Astrocyte of the hippocampus (primary cell): ENCODE data around the gene ZNF735.
"Not testable (repeated sequence)": the region's sequence is repeated elsewhere in the genome, so short reads cannot be mapped to it uniquely, and the experiment has no call there.

Source experiments
- DNase-seq: peaks from one replicate; pipeline ENCODE4 v3.0.0; 2011; ENCODE audit warnings: low read depth, low spot score

Gene ZNF735

GRCh38 chr7:64206903-64207302 is at the start of gene ZNF735:
TSS of gene ZNF735 (plus strand) at chr7:64207203. CDS start at chr7:64207203, 0 bp downstream.
- no peak for DNase-seq

- DNase-seq = not testable (repeated sequence)
Observed at GRCh38 chr7:64170974-64171373, 36.0 kb upstream of the ZNF735 start.

- DNase-seq = no peak
Observed at GRCh38 chr7:64174328-64174727, 32.7 kb upstream of the ZNF735 start.

- DNase-seq = no peak
Observed at GRCh38 chr7:64174941-64175340, 32.1 kb upstream of the ZNF735 start.

GRCh38 chr7:64180989-64181388 is 26.0 kb upstream of the ZNF735 start:
- DNase-seq = no peak

- no peak for DNase-seq
Observed at GRCh38 chr7:64181586-64181985, 25.4 kb upstream of the ZNF735 start.

GRCh38 chr7:64182036-64182790 is 24.8 kb upstream of the ZNF735 start:
- no peak for DNase-seq

GRCh38 chr7:64183126-64183742 is 23.8 kb upstream of the ZNF735 start:
- no peak for DNase-seq

GRCh38 chr7:64183827-64184372 is 23.1 kb upstream of the ZNF735 start:
- no peak for DNase-seq

- no peak for DNase-seq
Observed at GRCh38 chr7:64184376-64184775, 22.6 kb upstream of the ZNF735 start.

- DNase-seq = no peak
Observed at GRCh38 chr7:64187408-64187807, 19.6 kb upstream of the ZNF735 start.

- DNase-seq = no peak
Observed at GRCh38 chr7:64192148-64192704, 14.8 kb upstream of the ZNF735 start.

GRCh38 chr7:64192775-64193174 is 14.2 kb upstream of the ZNF735 start:
- DNase-seq = no peak

GRCh38 chr7:64219710-64220298 is 12.8 kb downstream of the ZNF735 start:
- not testable (repeated sequence) for DNase-seq

GRCh38 chr7:64223366-64223765 is 16.4 kb downstream of the ZNF735 start:
- DNase-seq = no peak

- not testable (repeated sequence) for DNase-seq
Observed at GRCh38 chr7:64228174-64228573, 21.2 kb downstream of the ZNF735 start, which contains the start of gene ZNF679. TSS of gene ZNF679 (plus strand) at chr7:64228474. CDS start at chr7:64249118, 20,644 bp downstream.

GRCh38 chr7:64266341-64266919 is 59.4 kb downstream of the ZNF735 start:
- DNase-seq = no peak
